Liver (tissue), 3 donors: ENCODE results near the gene PSMB11.

ENCODE experiments used
- GABPA ChIP-seq, 2 donors: IDR thresholded peaks in 1 of 2; conservative IDR thresholded peaks in 1 of 2; 2 replicates each; pipeline ENCODE4 v1.6.1; 2016; ENCODE audit warnings: antibody characterized with exemption in 2 of 2, mild to moderate bottlenecking in 1 of 2, moderate library complexity in 1 of 2
- HNF4A ChIP-seq, 2 donors: conservative IDR thresholded peaks; 2 replicates each; pipeline ENCODE4 v1.6.1; 2016; ENCODE audit warnings: antibody characterized with exemption in 2 of 2, mild to moderate bottlenecking in 2 of 2
- TF ChIP-seq, protein P1 (sequence below): fragments of 150-350 bp; IDR thresholded peaks from 2 replicates; pipeline ENCODE4 v1.5.1; 2017; ENCODE audit warnings: improper control_type of control experiment, low read depth, low read length; ENCODE audit not compliant: missing input control
- donor health status: healthy.
- donor health status: healthy.

DNA sequence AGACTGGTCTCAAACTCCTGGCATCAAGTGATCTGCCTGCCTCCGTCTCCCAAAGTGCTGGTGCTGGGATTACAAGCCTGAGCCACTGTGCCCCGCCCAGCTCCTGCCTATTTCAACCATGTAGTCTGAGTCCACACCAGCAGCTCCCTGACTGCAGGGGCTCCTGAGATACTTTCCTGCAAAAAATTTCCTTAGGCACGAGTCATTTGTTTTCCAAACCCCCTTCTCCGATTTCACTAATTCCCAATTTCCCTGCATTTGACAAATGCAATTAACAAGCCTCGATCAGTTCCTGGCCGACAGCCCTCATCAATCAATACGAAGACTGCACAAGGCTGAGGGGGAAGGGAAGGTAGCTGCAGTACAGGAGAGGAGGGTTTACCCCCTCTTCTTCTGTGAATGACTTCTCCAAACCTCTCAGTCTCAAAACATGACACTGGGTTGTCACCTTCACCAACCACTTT is 17.4 kb upstream of the PSMB11 start:
- TF ChIP-seq, protein P1, sequence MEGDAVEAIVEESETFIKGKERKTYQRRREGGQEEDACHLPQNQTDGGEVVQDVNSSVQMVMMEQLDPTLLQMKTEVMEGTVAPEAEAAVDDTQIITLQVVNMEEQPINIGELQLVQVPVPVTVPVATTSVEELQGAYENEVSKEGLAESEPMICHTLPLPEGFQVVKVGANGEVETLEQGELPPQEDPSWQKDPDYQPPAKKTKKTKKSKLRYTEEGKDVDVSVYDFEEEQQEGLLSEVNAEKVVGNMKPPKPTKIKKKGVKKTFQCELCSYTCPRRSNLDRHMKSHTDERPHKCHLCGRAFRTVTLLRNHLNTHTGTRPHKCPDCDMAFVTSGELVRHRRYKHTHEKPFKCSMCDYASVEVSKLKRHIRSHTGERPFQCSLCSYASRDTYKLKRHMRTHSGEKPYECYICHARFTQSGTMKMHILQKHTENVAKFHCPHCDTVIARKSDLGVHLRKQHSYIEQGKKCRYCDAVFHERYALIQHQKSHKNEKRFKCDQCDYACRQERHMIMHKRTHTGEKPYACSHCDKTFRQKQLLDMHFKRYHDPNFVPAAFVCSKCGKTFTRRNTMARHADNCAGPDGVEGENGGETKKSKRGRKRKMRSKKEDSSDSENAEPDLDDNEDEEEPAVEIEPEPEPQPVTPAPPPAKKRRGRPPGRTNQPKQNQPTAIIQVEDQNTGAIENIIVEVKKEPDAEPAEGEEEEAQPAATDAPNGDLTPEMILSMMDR = no peak
- TF ChIP-seq HNF4A (conservative IDR thresholded peaks at IDR 0.05) (no peak), GABPA (IDR thresholded peaks at IDR 0.05 in 1 of 2, conservative IDR thresholded peaks at IDR 0.05 in 1 of 2) (no peak)
